HPDE6-E6E7 (cell line): ENCODE results near the gene RRM2.

Experiments used
- DNase-seq: peaks from one replicate; pipeline ENCODE4 v3.0.0; 2011; ENCODE audit warnings: missing footprints; ENCODE audit errors: extremely low spot score

RRM2 gene

DNA sequence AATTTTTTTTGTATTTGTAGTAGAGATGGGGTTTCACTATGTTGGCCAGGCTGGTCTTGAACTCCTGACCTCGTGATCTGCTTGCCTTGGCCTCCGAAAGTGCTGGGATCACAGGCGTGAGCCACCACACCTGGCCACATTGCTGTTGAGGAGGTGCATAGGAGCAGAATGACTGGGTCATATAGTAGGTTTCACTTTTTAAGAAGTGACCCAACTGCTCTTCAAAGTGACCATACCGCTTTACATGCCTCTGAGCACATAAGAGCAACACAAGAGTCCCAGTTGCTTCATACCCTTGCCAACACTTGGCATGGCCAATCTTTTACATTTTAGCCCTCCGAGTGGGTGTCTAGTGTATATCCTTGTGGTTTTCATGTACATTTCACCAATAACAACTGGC lies 28.9 kb downstream of the RRM2 start:
- DNase-seq, result no peak

DNA sequence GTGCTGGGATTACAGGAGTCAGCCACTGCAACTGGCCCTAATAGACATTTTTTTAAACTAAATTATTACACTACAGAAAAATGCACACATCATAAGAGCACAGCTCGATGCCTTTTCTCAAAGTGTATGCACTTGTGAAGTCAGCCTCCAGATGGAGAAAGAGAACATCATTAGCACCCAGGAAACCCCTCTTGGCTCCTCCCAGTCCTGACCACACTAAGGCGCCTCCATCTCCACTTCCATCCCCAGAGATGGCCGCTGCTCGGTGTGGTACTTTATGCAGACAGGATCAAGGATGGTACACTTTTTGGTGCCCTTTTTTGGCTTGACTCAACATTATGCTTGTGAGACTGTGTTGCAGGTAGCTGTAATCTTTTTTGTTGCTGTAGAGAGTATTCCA lies 34.8 kb downstream of the RRM2 start:
- no peak for DNase-seq

DNA sequence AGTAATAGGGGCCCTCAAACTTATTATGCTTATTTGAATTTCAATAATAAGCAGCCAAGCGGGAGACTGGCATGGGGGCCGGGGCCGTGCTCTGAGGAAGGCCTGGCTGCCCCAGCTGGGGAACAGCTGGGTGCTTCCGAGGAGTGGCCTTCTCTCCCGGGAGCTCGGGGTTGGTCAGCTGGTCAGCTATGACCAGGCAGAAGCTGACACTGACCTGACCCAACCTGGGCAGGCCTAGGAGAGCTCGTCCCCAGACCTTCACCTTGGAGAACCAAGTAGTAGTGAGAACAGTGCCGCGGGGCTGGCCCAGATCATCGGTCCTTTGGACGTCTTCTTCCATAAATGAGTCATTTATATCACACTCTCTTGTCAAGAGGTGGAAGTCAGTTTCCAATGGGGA lies 36.1 kb downstream of the RRM2 start:
- DNase-seq, result no peak

DNA sequence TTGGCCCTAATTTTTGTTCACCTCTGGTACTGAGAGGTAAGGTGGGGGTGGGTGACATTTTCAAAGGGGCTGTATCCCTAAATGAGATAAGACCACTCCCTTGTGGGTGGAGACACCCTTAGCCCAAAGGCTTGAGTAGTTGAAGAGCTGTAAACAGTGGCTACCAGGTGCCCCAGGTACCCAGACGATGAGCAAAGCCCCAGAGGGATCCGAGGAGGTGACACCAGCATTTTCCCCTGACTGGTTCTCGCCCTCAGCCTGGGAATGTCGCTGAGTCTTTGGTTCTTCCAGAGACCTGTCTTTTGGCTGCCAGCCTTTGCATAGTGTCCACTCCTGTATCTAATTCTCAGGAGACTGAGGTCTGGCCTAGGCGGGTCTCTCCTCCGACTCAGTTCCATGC lies 36.5 kb downstream of the RRM2 start:
- DNase-seq, result no peak

DNA sequence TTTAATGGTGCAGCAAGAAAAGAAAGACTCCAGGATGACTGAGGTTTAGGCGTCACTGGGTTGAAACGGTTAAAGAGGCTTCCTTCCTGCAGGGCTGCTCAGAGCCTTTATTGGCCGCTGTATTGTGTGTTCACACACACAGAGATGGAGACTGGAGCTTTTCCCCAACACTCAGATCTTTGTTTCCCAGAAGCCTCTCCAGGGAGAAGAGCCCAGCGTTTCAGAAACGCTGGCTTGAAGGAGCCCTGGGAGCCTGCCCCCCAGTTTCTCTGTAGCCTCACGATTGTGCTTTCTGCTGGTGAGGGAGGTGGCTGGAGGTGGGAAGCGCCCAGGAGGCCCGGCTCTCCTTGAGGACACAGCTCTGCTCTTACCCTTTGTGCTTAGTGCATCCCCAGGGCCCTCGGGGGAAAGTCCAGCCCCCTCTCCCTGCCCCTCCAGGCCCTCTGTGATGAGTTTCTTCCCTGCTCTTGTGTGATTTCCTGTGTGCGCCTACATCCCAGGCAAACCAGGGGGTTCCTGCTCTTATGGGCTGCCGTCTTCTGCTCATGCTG lies 37.1 kb downstream of the RRM2 start:
- DNase-seq, result no peak

DNA sequence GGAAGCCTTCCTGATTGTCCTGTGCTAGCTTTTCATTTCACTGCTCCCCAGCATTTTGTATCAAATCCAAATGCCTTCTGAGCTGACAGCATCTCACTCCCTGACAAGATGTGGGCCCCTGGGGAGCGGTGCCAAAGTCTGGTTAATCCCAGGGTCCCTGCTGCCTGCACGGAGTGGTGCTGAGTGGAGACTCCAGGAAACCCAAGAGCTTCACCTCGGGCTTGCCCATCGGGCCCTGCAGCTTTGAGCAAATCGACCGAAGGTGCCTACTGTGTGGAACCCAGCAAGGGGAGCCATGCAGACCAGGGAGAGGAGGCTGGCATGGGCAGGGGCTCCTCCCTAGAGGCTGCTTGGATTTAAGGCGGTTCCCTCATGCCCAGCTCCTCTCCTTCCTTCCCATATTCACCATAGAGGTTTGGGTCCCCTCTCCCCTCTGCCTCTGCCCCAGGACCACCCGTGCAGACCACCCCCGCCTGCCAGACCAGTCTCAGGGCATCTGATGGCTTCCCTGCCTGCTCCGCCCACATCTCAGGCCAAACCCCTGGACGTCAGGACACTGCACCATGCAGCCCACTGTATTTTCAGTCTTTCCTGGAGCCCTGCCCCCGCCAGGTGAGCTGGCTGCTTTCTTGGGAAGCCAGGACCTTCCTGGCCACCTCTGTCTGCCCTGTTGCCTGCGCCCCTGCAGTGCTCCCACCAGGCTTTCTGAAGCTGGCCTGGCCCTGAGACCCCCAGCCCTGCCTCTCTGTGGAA lies 37.8 kb downstream of the RRM2 start:
- no peak for DNase-seq

DNA sequence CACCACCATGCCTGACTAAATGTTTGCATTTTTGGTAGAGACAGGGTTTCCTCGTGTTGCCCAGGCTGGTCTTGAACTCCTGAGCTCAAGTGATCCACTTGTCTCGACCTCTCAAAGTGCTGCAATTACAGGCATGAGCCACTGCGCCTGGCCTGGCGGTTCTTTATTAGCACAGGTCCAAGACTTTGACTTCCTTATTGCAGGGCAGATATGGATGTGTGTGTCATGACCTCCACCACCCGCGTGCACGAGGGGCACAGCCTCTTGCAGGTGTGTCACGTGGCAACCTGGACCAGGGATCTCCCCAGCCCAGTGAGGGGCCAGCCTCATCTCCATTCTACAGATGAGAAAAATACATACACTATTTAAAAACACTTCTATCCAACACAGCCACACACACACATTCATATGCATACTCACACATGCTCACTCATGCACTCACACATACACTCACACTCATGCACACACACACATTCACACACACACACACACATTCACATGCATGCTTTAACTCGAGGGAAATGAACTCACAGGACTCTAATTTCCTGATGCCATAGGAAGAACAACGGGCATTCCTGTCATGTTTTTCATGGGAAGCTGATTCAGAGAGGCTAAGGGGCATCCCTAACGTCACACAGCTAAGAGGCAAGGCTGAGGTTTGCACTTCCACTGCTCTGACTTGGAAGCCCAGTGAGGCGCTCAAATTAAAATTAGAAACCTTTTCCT lies 38.8 kb downstream of the RRM2 start:
- no peak for DNase-seq

DNA sequence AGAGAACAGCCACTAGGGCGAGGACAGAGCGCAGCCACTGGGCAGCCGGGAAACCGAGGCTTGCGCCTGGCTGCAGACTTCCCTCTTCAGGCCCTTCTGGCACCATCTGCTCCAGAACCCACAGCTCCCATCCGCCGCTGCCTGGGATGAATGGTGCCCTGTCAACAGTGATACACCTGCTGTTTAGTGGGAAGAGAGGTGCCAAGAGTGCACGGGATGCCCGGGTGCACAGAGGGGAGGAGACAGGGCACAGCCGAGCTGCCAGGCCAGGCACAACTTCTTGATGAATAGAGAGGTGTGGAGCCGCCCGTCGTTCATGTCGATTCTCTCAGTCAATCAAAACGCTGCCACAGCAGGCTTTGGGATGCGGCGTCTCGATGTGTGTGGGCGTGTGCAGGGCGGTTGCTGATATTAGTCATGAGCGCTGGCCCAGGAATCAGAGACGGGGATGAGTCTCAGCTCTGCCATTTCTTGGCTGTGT lies 39.5 kb downstream of the RRM2 start:
- DNase-seq, result peak; percentile 82

DNA sequence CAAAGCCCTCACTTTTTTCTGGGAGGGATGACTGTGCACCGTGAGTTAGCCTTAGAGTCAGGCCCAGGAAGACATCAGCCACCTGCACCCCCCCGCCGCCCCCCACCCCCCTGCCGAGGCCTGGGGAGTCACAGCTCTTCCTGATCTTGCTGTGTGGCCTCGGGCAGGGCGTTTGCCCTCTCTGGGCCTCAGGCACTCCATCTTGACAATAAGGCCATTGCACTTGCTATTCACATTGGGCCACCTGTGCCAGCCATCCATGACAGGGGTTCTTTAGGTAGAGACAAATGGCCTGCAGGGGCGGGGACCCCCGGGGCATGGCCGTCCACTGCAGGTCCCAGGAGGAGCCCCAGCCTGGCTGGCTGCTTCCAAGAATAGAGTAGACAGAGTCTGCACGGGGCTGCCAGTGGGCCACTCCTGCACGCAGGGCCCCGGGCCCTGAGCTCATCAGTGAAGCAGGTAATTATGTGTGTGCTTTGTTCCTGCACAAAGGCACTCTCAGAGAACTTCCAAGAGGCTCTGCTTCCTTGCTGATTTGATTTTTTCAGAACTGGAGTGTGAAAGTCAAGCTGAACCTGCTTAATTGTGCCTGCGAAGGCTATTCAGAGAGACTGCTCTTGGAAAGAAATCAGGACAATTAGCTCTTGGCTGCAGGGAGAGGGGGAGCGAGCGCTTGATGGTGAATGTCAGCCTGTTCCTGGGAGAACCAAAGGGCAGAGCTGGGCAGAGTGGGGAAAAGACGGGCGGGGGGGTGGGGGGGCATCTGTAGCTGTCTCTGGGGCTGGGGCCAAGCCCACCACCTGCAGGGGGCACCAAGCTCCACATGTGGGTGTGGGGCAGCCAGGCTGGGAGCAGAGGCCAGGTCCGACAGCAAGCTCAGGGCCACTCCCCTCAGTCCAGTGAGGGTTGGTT lies 40.3 kb downstream of the RRM2 start:
- no peak for DNase-seq

DNA sequence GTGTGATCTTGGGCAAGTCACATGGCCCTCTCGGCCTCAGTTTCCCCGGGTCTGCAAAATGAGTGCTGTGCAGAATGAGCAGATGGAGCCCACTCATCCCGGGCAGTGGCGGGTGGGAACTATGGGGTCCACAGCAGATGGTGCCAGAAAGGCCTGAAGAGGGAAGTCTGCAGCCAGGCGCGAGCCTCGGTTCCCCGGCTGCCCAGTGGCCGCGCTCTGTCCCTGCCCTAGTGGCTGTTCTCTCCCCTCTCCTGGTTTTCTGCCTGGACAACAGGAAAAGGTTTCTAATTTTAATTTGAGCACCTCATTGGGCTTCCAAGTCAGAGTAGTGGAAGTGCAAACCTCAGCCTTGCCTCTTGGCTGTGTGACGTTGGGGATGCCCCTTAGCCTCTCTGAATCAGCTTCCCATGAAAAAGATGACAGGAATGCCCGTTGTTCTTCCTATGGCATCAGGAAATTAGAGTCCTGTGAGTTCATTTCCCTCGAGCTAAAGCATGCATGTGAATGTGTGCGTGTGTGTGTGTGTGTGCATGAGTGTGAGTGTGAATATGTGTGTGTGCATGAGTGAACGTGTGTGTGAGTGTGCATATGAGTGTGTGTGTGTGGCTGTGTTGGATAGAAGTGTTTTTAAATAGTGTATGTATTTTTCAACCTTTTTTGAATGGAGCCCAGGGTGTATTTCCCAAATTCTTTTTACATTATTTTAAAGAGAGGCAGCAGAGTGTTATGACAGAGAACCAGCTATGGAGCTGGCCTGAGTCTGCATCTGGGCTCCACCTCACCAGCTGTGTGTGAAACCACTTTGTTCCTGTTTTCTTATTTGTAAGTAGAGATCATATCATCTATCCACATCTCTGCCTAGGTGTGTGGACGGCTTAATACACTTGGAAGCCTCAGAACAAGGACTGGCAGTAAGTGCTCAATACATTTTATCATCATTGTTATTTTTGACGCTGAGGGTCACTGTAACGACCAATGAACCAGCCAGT lies 41.3 kb downstream of the RRM2 start:
- DNase-seq, result no peak

DNA sequence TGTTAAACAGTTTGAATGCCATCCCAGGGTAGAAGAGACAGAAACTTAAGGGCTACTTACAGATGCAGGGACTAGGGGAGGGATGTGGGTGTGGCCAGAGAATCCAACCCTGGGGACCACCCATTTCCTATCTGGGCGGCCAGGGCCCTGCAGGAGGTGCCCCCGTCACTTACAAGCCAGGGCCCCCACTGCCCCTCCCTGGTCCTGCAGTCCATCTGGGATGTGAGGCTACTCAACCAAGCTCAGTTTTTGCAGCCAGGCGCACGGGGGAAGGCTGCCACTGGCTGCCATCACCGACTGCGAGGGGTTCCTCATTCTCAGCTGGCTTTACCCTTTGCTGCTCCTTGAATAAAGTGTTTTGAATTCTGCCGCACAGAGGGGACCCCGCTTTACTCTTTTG lies 42.1 kb downstream of the RRM2 start:
- DNase-seq, result no peak

DNA sequence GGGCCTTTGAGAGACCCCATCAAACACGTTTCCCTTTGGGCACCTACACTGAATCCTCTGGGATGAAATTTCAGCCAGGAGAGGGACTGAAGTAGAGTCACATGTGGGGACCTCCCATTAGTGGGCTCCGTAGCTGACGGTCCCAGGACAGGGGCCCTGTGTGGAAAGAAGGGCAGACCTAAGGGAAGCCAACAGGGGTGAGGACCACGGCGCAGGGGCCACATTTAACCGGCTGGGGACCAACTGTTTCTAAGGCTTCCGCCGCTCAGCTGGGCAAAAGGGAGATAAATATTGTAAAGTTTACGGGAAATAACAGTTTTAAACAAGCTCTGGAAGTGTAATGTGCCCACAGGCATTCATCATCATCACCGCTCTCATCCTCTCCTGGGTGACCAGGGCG lies 42.7 kb downstream of the RRM2 start:
- DNase-seq, result no peak

DNA sequence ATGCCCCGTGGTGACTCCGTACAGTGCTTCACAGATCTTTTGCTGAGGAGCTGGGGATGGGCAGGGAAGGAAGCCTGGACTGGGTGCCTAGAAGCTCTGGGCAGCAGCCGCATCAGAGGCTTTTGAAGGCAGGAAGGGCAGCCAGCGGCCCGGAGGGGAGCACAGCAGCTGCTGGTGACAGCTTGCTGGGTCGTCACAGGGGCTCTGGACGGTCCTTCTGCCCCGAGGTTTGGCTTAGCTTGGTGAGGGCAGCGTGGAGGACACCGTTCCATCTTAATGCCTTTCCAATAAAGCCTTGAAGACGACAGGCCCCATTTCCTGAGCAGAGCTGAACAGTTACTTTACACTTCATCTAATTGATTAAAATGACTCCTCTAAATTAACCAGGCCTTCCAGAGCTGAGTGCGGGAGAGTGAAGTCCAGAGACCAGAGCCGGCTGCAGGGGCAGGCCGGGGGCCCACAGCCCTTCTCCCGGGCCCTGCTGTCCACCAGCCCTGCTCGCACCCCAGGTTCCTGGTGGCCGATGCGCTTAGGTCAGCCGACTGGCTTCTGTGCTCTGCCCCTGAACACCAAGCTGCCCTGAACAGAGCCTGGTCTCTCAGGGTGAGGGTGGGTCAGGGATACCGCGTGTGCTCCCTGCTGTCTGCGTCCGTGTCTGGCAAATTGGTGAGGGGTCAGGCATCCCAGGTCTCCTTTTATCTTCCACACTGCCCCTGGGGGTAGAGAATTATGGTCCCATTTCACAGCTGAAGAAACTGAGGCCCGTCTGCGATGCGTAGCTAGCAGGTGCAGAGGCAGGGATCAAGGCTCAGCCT lies 43.5 kb downstream of the RRM2 start:
- no peak for DNase-seq

DNA sequence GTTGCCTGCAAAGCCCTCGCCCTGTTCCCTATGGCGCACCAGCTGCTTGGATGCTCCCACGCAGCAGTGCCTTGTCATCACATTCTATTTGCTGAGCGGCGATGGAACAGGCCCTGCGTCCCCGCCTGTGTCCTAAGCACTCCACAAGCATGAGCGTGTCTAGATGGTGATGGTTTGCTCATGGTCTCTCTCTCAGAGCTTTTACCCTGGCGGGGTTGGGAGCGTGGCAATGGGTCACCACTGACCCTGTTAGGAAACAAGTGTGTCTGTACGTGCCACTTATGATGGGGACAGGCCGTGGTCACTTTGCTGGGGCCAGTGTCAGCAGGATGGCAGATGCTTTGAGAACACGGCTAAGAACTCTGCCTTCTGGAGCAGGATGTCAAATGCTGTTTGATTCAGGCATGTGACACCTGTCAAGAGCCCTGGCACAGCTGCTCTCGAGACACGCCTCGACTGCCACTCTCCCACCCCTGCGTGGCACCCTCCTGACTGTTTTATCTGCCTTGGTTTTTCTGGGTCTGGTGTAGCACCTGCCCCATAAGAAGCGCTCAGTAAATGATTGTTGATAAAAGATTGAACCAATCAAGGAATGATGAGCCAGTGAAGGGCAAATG lies 44.2 kb downstream of the RRM2 start:
- DNase-seq, result no peak

DNA sequence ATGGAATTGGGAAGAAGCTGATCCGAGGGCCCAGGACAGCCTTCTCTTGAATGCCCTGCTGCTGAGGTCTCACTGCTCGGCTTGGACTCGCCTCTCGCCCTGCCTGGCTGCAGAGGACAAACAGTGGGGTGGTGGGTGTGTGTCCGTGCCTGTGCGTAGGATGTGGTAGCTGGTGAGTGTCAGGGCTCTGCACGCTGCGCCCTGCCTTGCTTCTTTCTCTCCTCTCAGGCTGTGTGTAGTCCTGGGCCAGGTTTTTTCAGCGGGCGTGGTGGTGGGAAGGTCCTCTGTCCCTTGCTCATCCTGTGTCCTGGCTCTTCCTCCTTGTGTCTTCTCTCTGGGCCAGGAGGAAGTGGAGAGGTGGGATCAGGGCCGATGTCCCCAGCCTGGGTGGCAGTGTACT lies 44.8 kb downstream of the RRM2 start:
- no peak for DNase-seq

DNA sequence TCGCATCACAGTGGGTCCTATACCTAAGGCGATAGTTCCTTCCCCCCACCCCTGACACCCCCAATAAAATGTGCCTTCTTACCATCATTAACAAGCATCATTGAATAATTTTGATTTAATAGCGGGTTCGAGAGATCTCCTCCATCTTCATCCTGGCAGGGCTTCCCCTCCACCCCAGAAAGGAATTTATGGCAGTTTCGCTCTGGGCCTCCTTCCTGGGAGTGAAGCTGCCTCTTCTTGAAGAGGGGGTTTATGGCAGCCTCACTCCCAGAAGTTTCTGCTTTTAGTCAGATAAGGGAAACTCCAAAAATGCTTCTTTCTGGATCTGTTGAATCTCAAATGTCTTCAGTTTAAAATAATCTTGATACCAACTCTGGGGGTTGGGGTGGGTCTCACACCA lies 45.7 kb downstream of the RRM2 start:
- DNase-seq, result no peak

DNA sequence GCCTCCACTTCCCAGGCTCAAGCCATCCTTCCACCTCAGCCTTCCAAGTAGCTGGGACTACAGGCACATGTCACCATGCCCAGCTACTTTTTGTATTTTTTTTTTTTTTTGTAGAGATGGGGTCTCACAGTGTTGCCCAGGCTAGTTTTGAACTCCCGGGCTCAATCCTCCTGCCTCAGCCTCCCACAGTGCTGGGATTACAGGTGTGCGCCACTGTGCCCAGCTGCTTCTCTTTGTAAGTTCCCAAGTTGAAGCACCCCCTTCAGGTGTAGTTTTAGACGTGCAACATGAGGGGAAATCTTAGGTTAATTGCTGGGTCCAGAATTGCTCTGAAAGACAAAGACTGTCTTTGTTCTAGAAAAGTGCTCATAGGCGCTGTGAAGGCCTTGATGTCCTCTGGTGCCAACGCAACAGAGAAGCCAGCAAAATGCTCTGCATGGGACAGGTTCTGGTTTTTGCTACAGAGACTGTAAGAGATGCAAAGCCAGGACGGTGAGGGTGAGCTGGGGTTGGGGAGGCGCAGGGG lies 46.6 kb downstream of the RRM2 start:
- no peak for DNase-seq

DNA sequence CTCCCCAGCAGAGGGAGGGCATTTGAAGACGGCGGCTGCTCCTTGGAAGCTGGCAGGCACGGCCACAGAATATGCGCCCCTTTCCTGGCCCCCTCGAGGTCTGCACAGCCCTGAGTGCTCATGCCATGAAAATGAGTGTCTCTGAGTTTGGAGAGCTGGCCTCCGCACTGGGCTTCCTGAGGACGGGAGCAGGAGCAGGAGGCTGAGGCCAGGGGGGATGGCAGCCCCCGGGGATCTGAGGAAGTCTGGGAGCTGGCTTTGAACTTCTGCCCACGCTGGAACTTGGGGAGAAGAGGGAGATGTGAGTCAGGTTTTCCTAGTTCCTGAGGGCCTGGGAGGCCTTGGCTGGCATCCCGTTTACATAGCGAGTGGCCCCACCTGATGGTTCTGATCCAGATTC lies 47.0 kb downstream of the RRM2 start:
- no peak for DNase-seq

DNA sequence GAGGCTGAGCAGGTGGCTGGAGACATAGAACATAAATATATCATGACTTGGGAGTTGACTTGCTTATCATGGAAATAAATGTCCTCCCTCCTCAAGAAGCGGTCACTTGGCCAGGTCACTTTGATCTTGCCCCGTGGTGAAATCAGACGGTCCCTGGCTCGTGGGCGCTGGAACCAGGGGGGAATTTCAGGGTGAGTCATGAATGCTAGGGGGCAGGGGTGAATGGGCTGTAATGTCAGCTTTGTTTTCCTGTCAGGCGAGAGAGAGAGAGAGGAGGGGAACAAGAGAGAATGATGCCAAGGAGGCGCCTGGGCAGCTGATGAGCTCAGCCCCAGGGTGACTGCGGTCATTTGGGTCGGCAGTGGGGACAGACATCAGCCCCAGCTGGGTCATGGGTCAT lies 47.7 kb downstream of the RRM2 start:
- DNase-seq, result no peak
